Kidney (tissue), 22 donors: Measurements from ENCODE around the gene DSN1. TPM values are rescaled to one million over a fixed set of nuclear protein-coding genes. Genes with fewer than 3 reads are reported as not detected.

Experiments
- DNase-seq, 5 donors: peaks; one replicate each; pipeline ENCODE4 v3.0.0-alpha.2; 2013 to 2020
- FAIRE-seq: peaks from 2 replicates; lab custom pipeline; 2012; peaks lifted over from hg19 to GRCh38; lab: Jason Lieb, UNC
- H3K27ac ChIP-seq, 2 donors: one replicate each; pipeline ENCODE4 v1.7.0; 2013; ENCODE audit warnings: low read depth in 2 of 2, low read length in 2 of 2, inconsistent platforms in 1 of 2
- H3K27me3 ChIP-seq: one replicate; pipeline ENCODE4 v1.7.1; 2013; ENCODE audit warnings: low read length, inconsistent platforms; ENCODE audit not compliant: control insufficient read depth, insufficient read depth
- H3K36me3 ChIP-seq, 3 donors: one replicate each; pipeline versions ENCODE4 v1.7.0 to v1.7.1; 2013; ENCODE audit warnings: low read length in 3 of 3, control low read depth in 1 of 3, inconsistent platforms in 1 of 3; ENCODE audit not compliant: insufficient read depth in 3 of 3, control insufficient read depth in 2 of 3
- H3K4me1 ChIP-seq, 3 donors: one replicate each; pipeline versions ENCODE4 v1.7.0 to v1.7.1; 2013; ENCODE audit warnings: low read length in 3 of 3, inconsistent platforms in 1 of 3, low read depth in 1 of 3; ENCODE audit not compliant: control insufficient read depth in 2 of 3, insufficient read depth in 2 of 3
- H3K4me3 ChIP-seq, 3 donors: one replicate each; pipeline versions ENCODE4 v1.7.0 to v1.8.1; 2013; ENCODE audit warnings: low read length in 3 of 3, control low read depth in 1 of 3, inconsistent platforms in 1 of 3
- H3K9ac ChIP-seq, 3 donors: one replicate each; pipeline versions ENCODE4 v1.7.0 to v1.7.1; 2013; ENCODE audit warnings: low read length in 3 of 3, control low read depth in 1 of 3, inconsistent platforms in 1 of 3
- H3K9me3 ChIP-seq, 3 donors: one replicate each; pipeline versions ENCODE4 v1.7.0 to v1.7.1; 2013; ENCODE audit warnings: low read length in 3 of 3, control low read depth in 1 of 3, inconsistent platforms in 1 of 3; ENCODE audit not compliant: control insufficient read depth in 2 of 3, insufficient read depth in 1 of 3
- intact Hi-C: fragments of 100-400 bp; cut with DNase I; formaldehyde crosslinking; loops from one replicate; pipeline ENCODE4 v1.11.1; 2022
- long read RNA-seq, 10 donors: library from polyadenylated mRNA in 1 of 10; unstranded in 1 of 10; transcript quantifications; one replicate each; pipeline ENCODE4 v2.0.0 and lab custom pipeline, GENCODE V29; 2021 to 2026
- polyA plus RNA-seq: library from polyadenylated mRNA; stranded (reverse); fragments of 350-450 nt; fragmentation: Illumina TruSeq; extraction: RNeasy Lipid Tissue Mini Kit (QIAGEN cat#74804); gene quantifications from one replicate; pipeline ENCODE4 v1.2.3, GENCODE V29; 2014; ENCODE audit warnings: low read depth, low replicate concordance; ENCODE audit not compliant: insufficient read depth
- total RNA-seq: library from RNA; stranded (reverse); fragmentation: NEBNext Ultra II Directional; extraction: Animal tissue kit (Norgen Biotek cat#: 25700); gene quantifications from one replicate; pipeline ENCODE4 v1.2.1, GENCODE V29; 2021
- TF ChIP-seq, protein P1 (sequence below): IDR thresholded peaks from 3 replicates; pipeline ENCODE4 v1.5.1; 2012; ENCODE audit warnings: mild to moderate bottlenecking, moderate library complexity, borderline replicate concordance; ENCODE audit not compliant: insufficient read depth; ENCODE audit errors: extremely low read depth
- donor health status: control.
- donor health status: control.
- donor health status: control.
- donor health status: control.
- donor health status: control.
- donor health status: DM: yes; HTN: yes; CAD: no.
- donor health status: Normal renal cell carcinoma (clear cell type).

DSN1 gene
- total RNA-seq (8.3 TPM), polyA plus RNA-seq (6.0 TPM)
- long read RNA-seq, donor 1, partial matches to known transcripts, result 0 of 4 reads
- long read RNA-seq, donor 1, other reads (novel, unspliced or antisense), result 0 of 4 reads
- long read RNA-seq, donor 2, partial matches to known transcripts, result 0 of 5 reads
- long read RNA-seq, donor 2, other reads (novel, unspliced or antisense), result 0 of 5 reads
- long read RNA-seq, donor 3, partial matches to known transcripts, result 0 of 6 reads
- long read RNA-seq, donor 3, other reads (novel, unspliced or antisense), result 0 of 6 reads
- long read RNA-seq, donor 4, partial matches to known transcripts, result 0 of 2 reads
- long read RNA-seq, donor 4, other reads (novel, unspliced or antisense), result 0 of 2 reads
- long read RNA-seq, donor 5, result 0 reads
- long read RNA-seq, donor 6, partial matches to known transcripts, result 0 of 2 reads
- long read RNA-seq, donor 6, other reads (novel, unspliced or antisense), result 0 of 2 reads
- long read RNA-seq, donor 7, partial matches to known transcripts, result 2 of 11 reads
- long read RNA-seq, donor 7, other reads (novel, unspliced or antisense), result 4 of 11 reads
- long read RNA-seq, donor 8, partial matches to known transcripts, result 0 of 4 reads
- long read RNA-seq, donor 8, other reads (novel, unspliced or antisense), result 0 of 4 reads
- long read RNA-seq, donor 9, result 0 reads
- long read RNA-seq, donor 10, partial matches to known transcripts, result 0 of 4 reads
- long read RNA-seq, donor 10, other reads (novel, unspliced or antisense), result 0 of 4 reads

DNA sequence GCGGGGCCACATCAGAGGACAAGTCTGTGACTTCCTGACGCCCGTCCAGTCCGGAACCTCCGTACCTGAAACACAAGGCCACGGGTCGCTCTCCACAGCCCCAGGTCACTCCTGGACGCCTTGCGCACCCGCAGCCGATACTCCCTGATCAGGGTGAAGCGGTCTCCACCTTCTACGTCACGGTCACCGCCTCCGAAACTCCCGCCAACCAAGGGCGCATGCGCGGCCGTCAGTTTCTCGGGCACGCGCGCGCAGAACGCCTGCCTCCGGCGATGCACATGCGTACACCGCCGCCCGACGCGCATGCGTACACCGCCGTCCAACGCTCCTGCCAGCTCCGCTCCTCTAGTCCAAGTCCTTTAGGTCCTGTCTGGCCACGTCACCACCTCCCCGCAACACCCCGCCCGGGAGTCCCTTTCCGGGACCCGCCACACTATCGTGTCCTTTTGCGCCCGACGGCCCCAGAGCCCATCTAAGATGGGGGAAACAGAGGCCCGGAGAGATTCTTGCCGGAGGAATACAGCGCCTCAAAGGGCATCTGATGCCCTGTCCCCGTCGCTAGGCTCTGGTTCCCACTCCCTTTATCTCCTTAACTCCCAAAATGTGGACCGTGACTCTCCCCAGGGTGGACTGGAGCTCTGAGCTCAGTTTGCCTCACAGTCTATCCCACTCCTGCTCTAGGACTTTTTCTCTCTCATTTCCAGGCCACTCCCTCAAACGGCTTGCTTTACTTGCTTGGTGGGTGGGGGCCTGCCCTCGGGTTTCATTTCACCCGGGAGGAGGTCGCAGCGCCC lies at the start of gene DSN1:
Gene DSN1, minus strand, starts transcription at position 167 of the 794 bp plus-strand sequence. CDS start 2,305 bp downstream, outside the sequence.
- TF ChIP-seq, protein P1, sequence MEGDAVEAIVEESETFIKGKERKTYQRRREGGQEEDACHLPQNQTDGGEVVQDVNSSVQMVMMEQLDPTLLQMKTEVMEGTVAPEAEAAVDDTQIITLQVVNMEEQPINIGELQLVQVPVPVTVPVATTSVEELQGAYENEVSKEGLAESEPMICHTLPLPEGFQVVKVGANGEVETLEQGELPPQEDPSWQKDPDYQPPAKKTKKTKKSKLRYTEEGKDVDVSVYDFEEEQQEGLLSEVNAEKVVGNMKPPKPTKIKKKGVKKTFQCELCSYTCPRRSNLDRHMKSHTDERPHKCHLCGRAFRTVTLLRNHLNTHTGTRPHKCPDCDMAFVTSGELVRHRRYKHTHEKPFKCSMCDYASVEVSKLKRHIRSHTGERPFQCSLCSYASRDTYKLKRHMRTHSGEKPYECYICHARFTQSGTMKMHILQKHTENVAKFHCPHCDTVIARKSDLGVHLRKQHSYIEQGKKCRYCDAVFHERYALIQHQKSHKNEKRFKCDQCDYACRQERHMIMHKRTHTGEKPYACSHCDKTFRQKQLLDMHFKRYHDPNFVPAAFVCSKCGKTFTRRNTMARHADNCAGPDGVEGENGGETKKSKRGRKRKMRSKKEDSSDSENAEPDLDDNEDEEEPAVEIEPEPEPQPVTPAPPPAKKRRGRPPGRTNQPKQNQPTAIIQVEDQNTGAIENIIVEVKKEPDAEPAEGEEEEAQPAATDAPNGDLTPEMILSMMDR, result no peak
- peak within 1 kb of the TSS; percentile 93 to 96 (median 94) for H3K4me3 ChIP-seq
- H3K27ac ChIP-seq, result peak within 1 kb of the TSS; percentile 98
- H3K9ac ChIP-seq, result peak within 1 kb of the TSS; percentile 96 to 99 (median 97)
- no peaks in the 10 kb centered on the region for H3K9me3 ChIP-seq
- H3K27me3 ChIP-seq, result no peaks in the 10 kb centered on the region
- FAIRE-seq (no peak), DNase-seq (peak; percentile 98 to 100 (median 98))
- H3K4me1 ChIP-seq, result peaks cover 0 to 4% (median 3%) of the 10 kb centered on the region in 3 donors
- H3K36me3 ChIP-seq, result no peaks in the 10 kb centered on the region
- intact Hi-C loops, result no loop called here

GRCh38 chr20:36823121-36823520 lies 49.6 kb upstream of the DSN1 start:
- no peak for DNase-seq
- Histone ChIP-seq H3K36me3 (peaks cover under 1 to 6% (median 2%) of the 10 kb centered on the region in 3 donors), H3K27me3 (no peaks in the 10 kb centered on the region), H3K27ac (no peak overlapping the region), H3K4me1 (peaks cover 2 to 10% (median 5%) of the 10 kb centered on the region in 3 donors), H3K9ac (no peak overlapping the region), H3K4me3 (no peak overlapping the region), H3K9me3 (no peaks in the 10 kb centered on the region)
- no peak for FAIRE-seq
- intact Hi-C loops, result no loop called here
- TF ChIP-seq, protein P1, result no peak

DNA sequence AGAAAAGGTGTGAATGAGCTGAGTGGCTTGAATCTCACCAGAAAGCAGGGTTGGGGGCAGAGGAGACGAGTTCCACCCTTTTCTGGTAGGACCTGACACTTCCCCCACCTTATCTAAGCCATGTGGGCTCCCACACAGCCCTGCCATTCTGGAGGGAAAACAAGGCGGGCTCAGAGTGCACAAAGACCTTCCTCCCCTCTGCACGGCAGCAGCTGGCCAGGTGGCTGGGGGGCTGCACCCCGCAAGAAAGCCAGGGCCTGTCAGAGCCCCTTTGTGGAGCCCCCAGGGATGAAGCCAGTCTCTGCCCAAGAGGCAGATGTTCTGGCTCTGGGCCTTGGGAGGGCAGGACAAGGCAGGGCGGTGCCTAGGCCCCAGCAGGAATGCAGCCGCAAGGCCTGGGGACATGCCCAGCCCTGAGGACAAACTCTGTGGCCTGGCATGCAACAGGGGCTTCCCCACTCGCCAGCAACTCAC lies 48.4 kb upstream of the DSN1 start:
- FAIRE-seq, result no peak
- TF ChIP-seq, protein P1, result no peak
- Histone ChIP-seq H3K4me3 (no peak overlapping the region), H3K4me1 (peaks cover 2 to 10% (median 5%) of the 10 kb centered on the region in 3 donors), H3K27ac (no peak overlapping the region), H3K9me3 (no peaks in the 10 kb centered on the region), H3K27me3 (no peaks in the 10 kb centered on the region), H3K36me3 (peaks cover 0 to 4% (median 2%) of the 10 kb centered on the region in 3 donors), H3K9ac (no peak overlapping the region)
- DNase-seq, result no peak
- intact Hi-C loops, result no loop called here
